GM10266 (cell line): Measurements from ENCODE around the gene SSPN.

Experiments used
- DNase-seq: peaks from one replicate; pipeline ENCODE4 v3.0.0; 2012; ENCODE audit errors: extremely low spot score
- CTCF ChIP-seq: IDR thresholded peaks from 2 replicates; pipeline ENCODE4 v1.5.1; 2012; ENCODE audit warnings: mild to moderate bottlenecking, low read depth; ENCODE audit not compliant: control insufficient read depth, insufficient read depth; ENCODE audit errors: missing control alignments

The SSPN gene

GRCh38 chr12:26212396-26212795 is 17.0 kb downstream of the SSPN start:
- no peak for TF ChIP-seq CTCF
- DNase-seq, result no peak

GRCh38 chr12:26212988-26213387 is 17.6 kb downstream of the SSPN start:
- DNase-seq, result no peak
- no peak for TF ChIP-seq CTCF

GRCh38 chr12:26214121-26214520 is 18.7 kb downstream of the SSPN start:
- DNase-seq, result no peak
- no peak for TF ChIP-seq CTCF

GRCh38 chr12:26219736-26220135 is 24.4 kb downstream of the SSPN start:
- TF ChIP-seq CTCF, result no peak
- DNase-seq, result no peak

GRCh38 chr12:26224657-26225056 is 29.3 kb downstream of the SSPN start:
- DNase-seq, result no peak
- TF ChIP-seq CTCF, result no peak

- TF ChIP-seq CTCF, result no peak
Observed at GRCh38 chr12:26226122-26226521, 30.7 kb downstream of the SSPN start.

GRCh38 chr12:26226629-26227360 is 31.4 kb downstream of the SSPN start:
- DNase-seq, result no peak
- no peak for TF ChIP-seq CTCF

More at GRCh38 chr12:26226122-26226521, 30.7 kb downstream of the SSPN start:
- DNase-seq, result no peak
